HL-60 (cell line): ENCODE results near the gene BRF1.

ENCODE experiments used
- DNase-seq, 2 experiments: peaks; one replicate each; pipeline ENCODE4 v3.0.0-alpha.2; 2010 to 2020; ENCODE audit warnings: low read depth in 1 of 2, low spot score in 1 of 2
- H3K27ac ChIP-seq: fragments of 250-450 bp; sonication (Bioruptor Pico); replicated peaks from 2 replicates; pipeline ENCODE4 v1.5.1; 2020; ENCODE audit warnings: mild to moderate bottlenecking, moderate library complexity
- H3K27me3 ChIP-seq: fragments of 250-450 bp; sonication (Bioruptor Pico); 2 replicates; pipeline ENCODE4 v1.5.1; 2021; ENCODE audit warnings: mild to moderate bottlenecking, moderate library complexity; ENCODE audit not compliant: insufficient read depth, poor library complexity, severe bottlenecking
- H3K4me3 ChIP-seq: replicated peaks from 2 replicates; pipeline ENCODE4 v1.5.1; 2011; ENCODE audit warnings: mild to moderate bottlenecking, control low read depth, low read length; ENCODE audit not compliant: insufficient read depth
- GABPA ChIP-seq: IDR thresholded peaks from 2 replicates; pipeline ENCODE4 v1.6.1; 2012; ENCODE audit warnings: low read depth
- POLR2AphosphoS5 ChIP-seq: IDR thresholded peaks from 2 replicates; pipeline ENCODE4 v1.6.1; 2012; ENCODE audit warnings: low read depth
- REST ChIP-seq: IDR thresholded peaks from 2 replicates; pipeline ENCODE4 v1.6.1; 2012; ENCODE audit warnings: low read depth; ENCODE audit not compliant: insufficient replicate concordance
- SPI1 ChIP-seq: IDR thresholded peaks from 2 replicates; pipeline ENCODE4 v1.6.1; 2012; ENCODE audit warnings: low read depth, mild to moderate bottlenecking, borderline replicate concordance
- TF ChIP-seq, protein P1 (sequence below): IDR thresholded peaks from one replicate; pipeline ENCODE4 v1.5.1; 2011; ENCODE audit warnings: low read length, control low read depth, inconsistent platforms; ENCODE audit not compliant: insufficient read depth

BRF1 gene

GRCh38 chr14:105248368-105249181 is 52.2 kb downstream of the BRF1 start, which contains the start of gene BTBD6:
Gene BTBD6 (plus strand): TSS chr14:105248533. CDS start chr14:105248712, 179 bp downstream.
- H3K27ac ChIP-seq, result no peak within 1 kb of the TSS
- peak within 1 kb of the TSS; percentile 43 for H3K4me3 ChIP-seq
- H3K27me3 ChIP-seq, result no peaks in the 10 kb centered on the region
- TF ChIP-seq POLR2AphosphoS5, result 0 out of 2 replicates have a peak, but pooled peaks have one; percentile 27
- no peak for TF ChIP-seq GABPA
- peak; percentile 64 to 81 for DNase-seq

DNA sequence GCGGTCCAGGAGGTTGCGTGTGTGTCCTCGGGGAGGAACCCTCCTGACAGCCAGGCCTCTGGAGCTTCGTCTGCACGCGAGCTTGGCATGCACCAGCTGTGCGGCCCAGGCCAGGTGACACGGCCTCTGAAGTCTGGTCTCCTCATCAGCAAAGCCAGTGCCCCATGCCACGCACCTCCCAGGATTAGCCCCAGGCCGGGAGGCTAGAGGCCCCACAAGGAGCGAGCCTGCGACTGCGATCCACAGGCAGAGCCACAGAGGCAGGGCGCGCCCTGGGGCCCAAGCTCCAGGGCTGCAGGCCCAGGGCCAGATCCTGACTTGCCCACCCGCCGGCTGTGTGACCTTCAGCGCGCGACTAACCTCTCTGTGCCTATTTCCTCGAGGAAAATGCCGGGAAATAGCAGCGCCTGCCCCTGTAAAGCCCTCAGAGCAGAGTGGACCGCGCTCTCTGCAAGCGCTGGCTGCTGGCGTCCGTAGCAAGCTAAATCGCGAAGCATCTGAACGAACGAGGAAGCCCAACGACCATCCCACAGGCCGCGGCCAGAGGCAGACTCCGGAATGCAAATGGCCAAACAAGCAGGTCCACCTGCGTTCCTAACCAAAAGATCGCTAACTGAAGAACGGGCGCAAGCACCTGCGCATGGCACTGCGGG is 53.0 kb downstream of the BRF1 start:
- no peak for TF ChIP-seq GABPA
- TF ChIP-seq, protein P1, sequence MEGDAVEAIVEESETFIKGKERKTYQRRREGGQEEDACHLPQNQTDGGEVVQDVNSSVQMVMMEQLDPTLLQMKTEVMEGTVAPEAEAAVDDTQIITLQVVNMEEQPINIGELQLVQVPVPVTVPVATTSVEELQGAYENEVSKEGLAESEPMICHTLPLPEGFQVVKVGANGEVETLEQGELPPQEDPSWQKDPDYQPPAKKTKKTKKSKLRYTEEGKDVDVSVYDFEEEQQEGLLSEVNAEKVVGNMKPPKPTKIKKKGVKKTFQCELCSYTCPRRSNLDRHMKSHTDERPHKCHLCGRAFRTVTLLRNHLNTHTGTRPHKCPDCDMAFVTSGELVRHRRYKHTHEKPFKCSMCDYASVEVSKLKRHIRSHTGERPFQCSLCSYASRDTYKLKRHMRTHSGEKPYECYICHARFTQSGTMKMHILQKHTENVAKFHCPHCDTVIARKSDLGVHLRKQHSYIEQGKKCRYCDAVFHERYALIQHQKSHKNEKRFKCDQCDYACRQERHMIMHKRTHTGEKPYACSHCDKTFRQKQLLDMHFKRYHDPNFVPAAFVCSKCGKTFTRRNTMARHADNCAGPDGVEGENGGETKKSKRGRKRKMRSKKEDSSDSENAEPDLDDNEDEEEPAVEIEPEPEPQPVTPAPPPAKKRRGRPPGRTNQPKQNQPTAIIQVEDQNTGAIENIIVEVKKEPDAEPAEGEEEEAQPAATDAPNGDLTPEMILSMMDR, result no peak
- TF ChIP-seq SPI1, result no peak
- no peak for TF ChIP-seq POLR2AphosphoS5
- TF ChIP-seq REST, result no peak
- Histone ChIP-seq H3K4me3 (peak overlapping the region; percentile 43), H3K27ac (no peak overlapping the region), H3K27me3 (no peaks in the 10 kb centered on the region)
- DNase-seq, result no peak

DNA sequence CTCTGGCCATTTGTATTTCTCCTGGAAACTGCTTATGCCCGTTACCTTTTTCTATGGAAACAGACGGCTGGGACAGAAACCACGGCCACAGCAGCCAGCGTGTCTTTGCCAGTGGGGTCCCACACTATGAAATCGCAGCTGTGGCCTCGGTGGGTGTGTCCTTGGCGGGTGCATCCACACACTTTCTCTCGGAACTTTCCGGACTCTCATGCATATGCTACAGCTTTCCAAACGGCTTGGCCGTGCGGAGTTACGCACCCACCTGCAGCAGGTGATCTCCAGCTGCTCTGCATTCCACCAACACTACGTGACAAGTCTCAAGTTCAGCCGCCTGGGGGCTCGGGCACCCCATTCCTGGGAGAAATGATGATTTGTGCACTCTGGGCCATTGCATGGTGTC is 53.8 kb downstream of the BRF1 start:
- Histone ChIP-seq H3K27me3 (no peaks in the 10 kb centered on the region), H3K4me3 (no peak overlapping the region), H3K27ac (no peak overlapping the region)
- no peak for DNase-seq
- TF ChIP-seq POLR2AphosphoS5, result no peak
- no peak for TF ChIP-seq GABPA
- no peak for TF ChIP-seq REST
- no peak for TF ChIP-seq SPI1
- TF ChIP-seq, protein P1, result no peak

GRCh38 chr14:105244334-105244733 is 56.5 kb downstream of the BRF1 start:
- Histone ChIP-seq H3K27me3 (no peaks in the 10 kb centered on the region), H3K27ac (no peak overlapping the region), H3K4me3 (no peak overlapping the region)
- TF ChIP-seq, protein P1, result no peak
- TF ChIP-seq SPI1 (no peak), POLR2AphosphoS5 (no peak), REST (no peak)
- no peak for DNase-seq
